ENCODE data around the gene DEPP1.
"Not testable (repeated sequence)": the region's sequence is repeated elsewhere in the genome, so short reads cannot be mapped to it uniquely, and the experiment has no call there.

The DEPP1 gene

GRCh38 chr10:44978570-44979280 lies at the start of gene DEPP1:
DEPP1 (minus strand) TSS chr10:44978809; CDS start chr10:44978030, 779 bp downstream.
- DNase-seq (ENCODE audit: low read depth): no peak

- DNase-seq (ENCODE audit: low read depth): no peak
These were observed 44.8 kb upstream of the DEPP1 start for GRCh38 chr10:45023426-45023825.

GRCh38 chr10:45015590-45015989 lies 37.0 kb upstream of the DEPP1 start:
- no peak for DNase-seq (ENCODE audit: low read depth)

GRCh38 chr10:45014557-45014956 lies 35.9 kb upstream of the DEPP1 start:
- DNase-seq (ENCODE audit: low read depth): not testable (repeated sequence)

GRCh38 chr10:45008524-45009161 lies 30.0 kb upstream of the DEPP1 start:
- DNase-seq (ENCODE audit: low read depth): no peak

- DNase-seq (ENCODE audit: low read depth): no peak
These were observed 27.8 kb upstream of the DEPP1 start for GRCh38 chr10:45006276-45007030.

- DNase-seq (ENCODE audit: low read depth): no peak
These were observed 26.7 kb upstream of the DEPP1 start for GRCh38 chr10:45005284-45005683.

- no peak for DNase-seq (ENCODE audit: low read depth)
These were observed 26.1 kb upstream of the DEPP1 start for GRCh38 chr10:45004661-45005060.

- no peak for DNase-seq (ENCODE audit: low read depth)
These were observed 24.9 kb upstream of the DEPP1 start for GRCh38 chr10:45003432-45004000.

- DNase-seq (ENCODE audit: low read depth): peak; percentile 20
These were observed 23.0 kb upstream of the DEPP1 start for GRCh38 chr10:45001381-45002148.

GRCh38 chr10:45000752-45001380 lies 22.3 kb upstream of the DEPP1 start, which contains the start of gene ZNF22:
ZNF22 (plus strand) TSS chr10:45000923; CDS start chr10:45003369, 2,446 bp downstream.
- DNase-seq (ENCODE audit: low read depth): peak; percentile 53

GRCh38 chr10:45000138-45000751 lies 21.6 kb upstream of the DEPP1 start:
- no peak for DNase-seq (ENCODE audit: low read depth)

- no peak for DNase-seq (ENCODE audit: low read depth)
These were observed 19.6 kb upstream of the DEPP1 start for GRCh38 chr10:44998146-44998631.

GRCh38 chr10:44997105-44997748 lies 18.6 kb upstream of the DEPP1 start:
- DNase-seq (ENCODE audit: low read depth): no peak

GRCh38 chr10:44995914-44996669 lies 17.5 kb upstream of the DEPP1 start:
- no peak for DNase-seq (ENCODE audit: low read depth)

- DNase-seq (ENCODE audit: low read depth): no peak
These were observed 16.9 kb upstream of the DEPP1 start for GRCh38 chr10:44995581-44995913.

- no peak for DNase-seq (ENCODE audit: low read depth)
These were observed 16.3 kb upstream of the DEPP1 start for GRCh38 chr10:44994752-44995530.

- no peak for DNase-seq (ENCODE audit: low read depth)
These were observed 15.5 kb upstream of the DEPP1 start for GRCh38 chr10:44993922-44994751.
